K562 (cell line): ENCODE results near the gene SKAP1. TPM values are rescaled to one million over a fixed set of nuclear protein-coding genes. Genes with fewer than 3 reads are reported as not detected.

ENCODE experiments used
- ATAC-seq: fragments of 200-7000 bp; cut with Tn5 transposase; 3 replicates; pipeline ENCODE4 v1.9.1; 2020; ENCODE audit warnings: moderate library complexity
- BruUV-seq: library from RNA; stranded (reverse); fragments of 400-500 nt; replicated peaks from 2 replicates; lab custom pipeline; 2021; lab: Mats Ljungman, UMichigan
- CTCF ChIA-PET: fragments of 300-600 bp; formaldehyde crosslinking; extraction: SDS; loops from one replicate; lab custom pipeline; 2021; ENCODE audit warnings: low intra/inter-chr PET ratio; lab: Yijun Ruan, JAX
- POLR2A ChIA-PET: fragments of 300-600, 350-650 bp; sonication (Branson Sonifier 250); formaldehyde crosslinking; extraction: SDS; loops from one replicate; lab custom pipeline; 2021; ENCODE audit warnings: antibody characterized with exemption, inconsistent platforms; lab: Yijun Ruan, JAX
- DNase-seq, 4 experiments: peaks; one replicate each; pipeline versions ENCODE4 v3.0.0 to v3.0.0-alpha.2; 2011 to 2018; ENCODE audit warnings: low spot score in 3 of 4, mixed read lengths in 3 of 4; ENCODE audit errors: extremely low read depth in 1 of 4
- FAIRE-seq: peaks from 2 replicates; lab custom pipeline; 2011; peaks lifted over from hg19 to GRCh38; lab: Jason Lieb, UNC
- H2AFZ ChIP-seq: 2 replicates; pipeline ENCODE4 v1.6.0; 2011; ENCODE audit warnings: low read depth, low read length, control low read depth, inconsistent platforms
- H3K27ac ChIP-seq: fragments of 200-600 bp; 3 replicates; pipeline ENCODE4 v1.8.0; 2011; ENCODE audit warnings: low read depth, mild to moderate bottlenecking, control low read depth, inconsistent platforms, low read length, moderate library complexity, mixed read lengths; ENCODE audit errors: extremely low read depth
- H3K27me3 ChIP-seq, 2 experiments: fragments of 300-600 bp in 1 of 2; 2 replicates in 1 of 2; 3 replicates in 1 of 2; pipeline versions ENCODE4 v1.6.0 to v1.8.0; 2011; ENCODE audit warnings: inconsistent platforms in 2 of 2, low read length in 2 of 2, mild to moderate bottlenecking in 1 of 2, mixed read lengths in 1 of 2, moderate library complexity in 1 of 2; ENCODE audit not compliant: control insufficient read depth in 2 of 2, insufficient read depth in 2 of 2
- H3K36me3 ChIP-seq: fragments of 300-600 bp; 3 replicates; pipeline ENCODE4 v1.8.0; 2011; ENCODE audit warnings: mild to moderate bottlenecking, low read length, inconsistent platforms; ENCODE audit not compliant: control insufficient read depth, insufficient read depth
- H3K4me1 ChIP-seq, 2 experiments: fragments of 200-600 bp in 1 of 2; replicated peaks in 1 of 2; 2 replicates in 1 of 2; 3 replicates in 1 of 2; pipeline versions ENCODE4 v1.5.1 to v1.8.0; 2011; ENCODE audit warnings: inconsistent platforms in 2 of 2, low read length in 2 of 2, mild to moderate bottlenecking in 1 of 2, mixed read lengths in 1 of 2, moderate library complexity in 1 of 2; ENCODE audit not compliant: control insufficient read depth in 2 of 2, insufficient read depth in 2 of 2
- H3K4me2 ChIP-seq: 2 replicates; pipeline ENCODE4 v1.6.1; 2011; ENCODE audit warnings: low read length, control low read depth, inconsistent platforms, mixed read lengths; ENCODE audit not compliant: insufficient read depth
- H3K4me3 ChIP-seq: fragments of 200-600 bp; sonication (generic), shearing (Covaris generic); 2 replicates; pipeline ENCODE4 v1.5.1; 2016; ENCODE audit warnings: control low read depth, inconsistent platforms
- H3K79me2 ChIP-seq: fragments of 200-600 bp; 3 replicates; pipeline ENCODE4 v1.8.0; 2011; ENCODE audit warnings: low read length, inconsistent platforms; ENCODE audit not compliant: control insufficient read depth, insufficient read depth
- H3K9ac ChIP-seq, 2 experiments: 2 replicates each; pipeline versions ENCODE4 v1.6.0 to v1.6.1; 2011; ENCODE audit warnings: low read depth in 2 of 2, low read length in 2 of 2, control low read depth in 1 of 2, inconsistent platforms in 1 of 2, mild to moderate bottlenecking in 1 of 2, mixed read lengths in 1 of 2; ENCODE audit not compliant: insufficient read depth in 1 of 2
- H3K9me1 ChIP-seq: one replicate; pipeline ENCODE4 v1.6.0; 2011; ENCODE audit warnings: inconsistent platforms, mild to moderate bottlenecking, low read length, moderate library complexity; ENCODE audit not compliant: control insufficient read depth, insufficient read depth
- H3K9me3 ChIP-seq: replicated peaks from 2 replicates; pipeline ENCODE4 v1.5.1; 2011; ENCODE audit warnings: low read depth, low read length, inconsistent platforms; ENCODE audit not compliant: control insufficient read depth, insufficient read depth
- H4K20me1 ChIP-seq: replicated peaks from 2 replicates; pipeline ENCODE4 v1.6.1; 2011; ENCODE audit warnings: low read length, inconsistent platforms, mixed read lengths; ENCODE audit not compliant: control insufficient read depth, insufficient read depth
- PHF8 ChIP-seq: fragments of 200-600 bp; sonication (generic); IDR thresholded peaks from 2 replicates; pipeline ENCODE4 v1.6.1; 2012; ENCODE audit warnings: mixed run types, mild to moderate bottlenecking, inconsistent platforms, low read length, moderate library complexity, borderline replicate concordance
- WGBS: fragments of 100-300 bp; shearing (Covaris generic); methylation state at CpG from one replicate; pipeline ENCODE4 v1.1.6; 2016; ENCODE audit warnings: low coverage, mixed read lengths; ENCODE audit not compliant: insufficient coverage; ENCODE audit errors: missing lambda C conversion rate; 5-methylcytosine and 5-hydroxymethylcytosine counted together
- in situ Hi-C: fragments of 300-500 bp; cut with MboI; formaldehyde crosslinking; loops from 4 replicates; pipeline ENCODE4 v1.15.0; 2018; ENCODE audit warnings: inconsistent platforms, mixed read lengths
- intact Hi-C: fragments of 100-400 bp; cut with micrococcal nuclease; formaldehyde crosslinking; loops from 2 replicates; pipeline ENCODE4 v1.14.2; 2022
- polyA plus RNA-seq, 8 experiments: library from polyadenylated mRNA; depleted of rRNA in 4 of 8; stranded (reverse) in 5 of 8; unstranded in 3 of 8; fragments of >200 nt; fragmentation: Nextera tagmentation in 2 of 8; fragmentation: Illumina TruSeq in 1 of 8; extraction: Ambion mirVana in 2 of 8; extraction: Trizol in 1 of 8; gene quantifications; 2 replicates each; pipeline versions ENCODE4 v1.2.1 to v1.2.3, GENCODE V29; 2011 to 2014; ENCODE audit warnings: inconsistent platforms in 1 of 8, missing spikeins in 1 of 8
- total RNA-seq, 7 experiments: library from RNA; depleted of rRNA in 6 of 7; stranded (reverse); fragments of >200 nt in 6 of 7; fragmentation: Illumina TruSeq in 2 of 7; extraction: Trizol in 2 of 7; gene quantifications; 2 replicates each; pipeline versions ENCODE4 v1.2.1 to v1.2.3, GENCODE V29; 2011 to 2021; ENCODE audit warnings: low replicate concordance in 1 of 7
- TF ChIP-seq, protein P1 (sequence below): sonication (generic); formaldehyde crosslinking; IDR thresholded peaks from 2 replicates; pipeline ENCODE4 v1.8.1; 2023; ENCODE audit warnings: mild to moderate bottlenecking, missing genetic modification reagents
- TF ChIP-seq, protein P2 (sequence below), 2 experiments: fragments of 450-650 bp; formaldehyde crosslinking in 1 of 2; IDR thresholded peaks; 2 replicates each; pipeline versions ENCODE4 v1.4.0 to v1.6.1; 2014 to 2020; ENCODE audit warnings: mild to moderate bottlenecking in 2 of 2, borderline replicate concordance in 1 of 2, low read depth in 1 of 2

Gene SKAP1
- total and polyA plus RNA-seq, 9 of the 15 experiments (the other 6 are each of a cell fraction or from before 2014, with no cell fraction given), result 0.06 to 0.80 (median 0.10) TPM; not detected in 4

DNA sequence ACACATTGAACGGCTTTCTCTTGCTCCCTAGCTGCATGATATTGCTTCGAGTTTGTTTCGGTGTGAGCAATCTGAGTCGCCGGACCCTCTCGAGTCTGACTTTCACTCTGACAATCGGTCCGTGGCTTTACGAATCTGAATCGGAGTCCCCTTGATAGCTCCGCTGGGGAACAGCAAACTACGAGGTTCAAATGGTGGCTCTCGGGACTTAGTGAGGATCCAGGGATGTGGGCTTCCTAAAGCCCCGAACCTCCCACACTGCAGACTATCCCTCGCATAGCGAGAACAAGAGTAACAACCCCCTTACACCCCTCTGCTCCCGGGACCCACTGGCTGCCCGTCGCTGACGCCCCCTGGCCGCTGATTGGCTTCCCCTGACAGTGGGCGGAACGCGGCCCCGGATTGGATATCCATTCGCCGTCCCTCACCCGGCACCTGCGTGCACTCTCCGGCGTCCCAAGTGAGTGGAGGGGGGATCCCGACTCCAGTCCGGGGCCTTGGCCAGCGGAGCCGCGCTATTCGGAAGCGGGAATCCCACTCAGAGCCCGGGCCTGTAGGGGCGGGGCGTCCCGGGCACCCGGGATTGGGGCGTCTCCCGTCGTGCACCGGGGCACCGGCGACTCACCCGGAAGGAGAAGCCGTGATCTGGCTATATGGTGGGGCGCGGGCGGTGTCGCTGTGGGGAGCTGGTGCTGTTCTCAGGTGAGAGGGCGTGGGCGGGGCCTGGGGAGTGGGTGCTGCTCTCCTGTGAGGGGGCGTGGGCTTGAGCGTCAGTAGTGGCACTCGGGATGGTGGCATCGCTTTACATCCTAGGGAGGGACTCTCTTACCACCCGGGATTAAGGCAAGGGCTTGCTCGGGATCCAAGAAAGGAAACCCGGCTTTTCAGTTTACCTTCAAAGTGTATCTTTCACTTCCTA is 322.6 kb downstream of the SKAP1 start, which contains the start of gene SNX11:
TSS of gene SNX11 (plus strand) at position 630 of the 919 bp plus-strand sequence. CDS start 4,278 bp downstream, outside the sequence.
- under 1% methylated on average over 55 of the region's 64 CpGs for WGBS
- peak within 1 kb of the TSS; percentile 68 for H3K4me3 ChIP-seq
- in situ Hi-C loops, result no loop called here
- H4K20me1 ChIP-seq, result no peaks in the 10 kb centered on the region
- peaks cover 31% of the 10 kb centered on the region for H3K79me2 ChIP-seq
- H3K4me1 ChIP-seq, result peaks cover 0 to 18% of the 10 kb centered on the region in 2 experiments; a peak in 3 of 5 replicates
- ChIA-PET POLR2A (interaction anchor here (0.8 to 2.5 kb wide), 10 partner anchors 11 to 516 kb away, joined by 3 to 19 read pairs (median 4); no protein-coding TSS in a partner anchor), CTCF (no interaction called here)
- peak; percentile 75 for FAIRE-seq
- H3K9me1 ChIP-seq, result no peaks in the 10 kb centered on the region
- BruUV-seq, result TSS peak; percentile 97
- H3K9me3 ChIP-seq, result 0 out of 2 replicates have a peak, but pooled peaks cover 3% of the 10 kb centered on the region
- H3K9ac ChIP-seq, result peak within 1 kb of the TSS; percentile 85 to 94
- H3K4me2 ChIP-seq, result peak within 1 kb of the TSS; percentile 94
- DNase-seq, result peak; percentile 90 to 92 (median 92)
- intact Hi-C loops, result no loop called here
- no peaks in the 10 kb centered on the region for H3K27me3 ChIP-seq
- peaks cover 10% of the 10 kb centered on the region; the same call in 1 of the 3 replicates for H3K36me3 ChIP-seq
- peak within 1 kb of the TSS; percentile 76 for H3K27ac ChIP-seq
- peak; percentile 98 for ATAC-seq
- peak within 1 kb of the TSS; percentile 82 for H2AFZ ChIP-seq
- peak; percentile 93 for TF ChIP-seq PHF8
- TF ChIP-seq, protein P1, sequence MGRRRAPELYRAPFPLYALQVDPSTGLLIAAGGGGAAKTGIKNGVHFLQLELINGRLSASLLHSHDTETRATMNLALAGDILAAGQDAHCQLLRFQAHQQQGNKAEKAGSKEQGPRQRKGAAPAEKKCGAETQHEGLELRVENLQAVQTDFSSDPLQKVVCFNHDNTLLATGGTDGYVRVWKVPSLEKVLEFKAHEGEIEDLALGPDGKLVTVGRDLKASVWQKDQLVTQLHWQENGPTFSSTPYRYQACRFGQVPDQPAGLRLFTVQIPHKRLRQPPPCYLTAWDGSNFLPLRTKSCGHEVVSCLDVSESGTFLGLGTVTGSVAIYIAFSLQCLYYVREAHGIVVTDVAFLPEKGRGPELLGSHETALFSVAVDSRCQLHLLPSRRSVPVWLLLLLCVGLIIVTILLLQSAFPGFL, result no peak
- TF ChIP-seq, protein P2, sequence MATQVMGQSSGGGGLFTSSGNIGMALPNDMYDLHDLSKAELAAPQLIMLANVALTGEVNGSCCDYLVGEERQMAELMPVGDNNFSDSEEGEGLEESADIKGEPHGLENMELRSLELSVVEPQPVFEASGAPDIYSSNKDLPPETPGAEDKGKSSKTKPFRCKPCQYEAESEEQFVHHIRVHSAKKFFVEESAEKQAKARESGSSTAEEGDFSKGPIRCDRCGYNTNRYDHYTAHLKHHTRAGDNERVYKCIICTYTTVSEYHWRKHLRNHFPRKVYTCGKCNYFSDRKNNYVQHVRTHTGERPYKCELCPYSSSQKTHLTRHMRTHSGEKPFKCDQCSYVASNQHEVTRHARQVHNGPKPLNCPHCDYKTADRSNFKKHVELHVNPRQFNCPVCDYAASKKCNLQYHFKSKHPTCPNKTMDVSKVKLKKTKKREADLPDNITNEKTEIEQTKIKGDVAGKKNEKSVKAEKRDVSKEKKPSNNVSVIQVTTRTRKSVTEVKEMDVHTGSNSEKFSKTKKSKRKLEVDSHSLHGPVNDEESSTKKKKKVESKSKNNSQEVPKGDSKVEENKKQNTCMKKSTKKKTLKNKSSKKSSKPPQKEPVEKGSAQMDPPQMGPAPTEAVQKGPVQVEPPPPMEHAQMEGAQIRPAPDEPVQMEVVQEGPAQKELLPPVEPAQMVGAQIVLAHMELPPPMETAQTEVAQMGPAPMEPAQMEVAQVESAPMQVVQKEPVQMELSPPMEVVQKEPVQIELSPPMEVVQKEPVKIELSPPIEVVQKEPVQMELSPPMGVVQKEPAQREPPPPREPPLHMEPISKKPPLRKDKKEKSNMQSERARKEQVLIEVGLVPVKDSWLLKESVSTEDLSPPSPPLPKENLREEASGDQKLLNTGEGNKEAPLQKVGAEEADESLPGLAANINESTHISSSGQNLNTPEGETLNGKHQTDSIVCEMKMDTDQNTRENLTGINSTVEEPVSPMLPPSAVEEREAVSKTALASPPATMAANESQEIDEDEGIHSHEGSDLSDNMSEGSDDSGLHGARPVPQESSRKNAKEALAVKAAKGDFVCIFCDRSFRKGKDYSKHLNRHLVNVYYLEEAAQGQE (IDR thresholded peaks at IDR 0.05; ENCODE audit: borderline replicate concordance), result no peak
- TF ChIP-seq, protein P2 (CRISPR knock-in tag; IDR thresholded peaks at IDR 0.05; ENCODE audit: low read depth), result no peak
